Panc1 (cell line): ENCODE data around the gene FCN1. TPM values are rescaled to one million over a fixed set of nuclear protein-coding genes. Genes with fewer than 3 reads are reported as not detected.

Experiments used
- ATAC-seq: fragments of 200-7000 bp; cut with Tn5 transposase; 2 replicates; pipeline ENCODE4 v1.9.1; 2020; ENCODE audit warnings: mild to moderate bottlenecking, moderate library complexity
- BruUV-seq: library from RNA; stranded (reverse); fragments of 400-500 nt; replicated peaks from 2 replicates; lab custom pipeline; 2021; lab: Mats Ljungman, UMichigan
- CTCF ChIA-PET: fragments of 300-600 bp; sonication (Branson Sonifier 250); formaldehyde crosslinking; loops from one replicate; lab custom pipeline; 2022; ENCODE audit warnings: antibody characterized with exemption; lab: Charles Lee
- POLR2A ChIA-PET: fragments of 300-600 bp; sonication (Branson Sonifier 250); formaldehyde crosslinking; loops from one replicate; lab custom pipeline; 2022; ENCODE audit warnings: antibody characterized with exemption; lab: Charles Lee
- DNase-seq: peaks from one replicate; pipeline ENCODE4 v3.0.0-alpha.2; 2010; ENCODE audit warnings: low read depth, low spot score
- H3K27ac ChIP-seq: 2 replicates; pipeline ENCODE4 v1.5.1; 2011; ENCODE audit warnings: mild to moderate bottlenecking, low read length, inconsistent platforms
- H3K27me3 ChIP-seq: fragments of 200-500 bp; sonication (Bioruptor generic); 2 replicates; pipeline ENCODE4 v1.6.0; 2014; ENCODE audit warnings: low read length, inconsistent platforms; ENCODE audit not compliant: control insufficient read depth, insufficient read depth
- H3K36me3 ChIP-seq: fragments of 200-500 bp; sonication (Bioruptor generic); 2 replicates; pipeline ENCODE4 v1.5.1; 2014; ENCODE audit warnings: inconsistent platforms, mild to moderate bottlenecking, low read length, moderate library complexity; ENCODE audit not compliant: control insufficient read depth, insufficient read depth
- H3K4me1 ChIP-seq: 2 replicates; pipeline ENCODE4 v1.5.1; 2011; ENCODE audit warnings: inconsistent platforms, mild to moderate bottlenecking, low read length, moderate library complexity; ENCODE audit not compliant: control insufficient read depth, insufficient read depth
- H3K4me3 ChIP-seq, 2 experiments: 2 replicates each; pipeline ENCODE4 v1.5.1; 2011 to 2012; ENCODE audit warnings: low read depth in 2 of 2, low read length in 2 of 2, mild to moderate bottlenecking in 2 of 2, inconsistent platforms in 1 of 2, moderate library complexity in 1 of 2
- H3K9me3 ChIP-seq: fragments of 200-500 bp; sonication (Bioruptor generic); 2 replicates; pipeline ENCODE4 v1.5.1; 2014; ENCODE audit warnings: low read depth, mild to moderate bottlenecking, inconsistent platforms, low read length, moderate library complexity; ENCODE audit not compliant: control insufficient read depth, insufficient read depth
- POLR2AphosphoS5 ChIP-seq: IDR thresholded peaks from 2 replicates; pipeline ENCODE4 v1.6.1; 2012; ENCODE audit warnings: mild to moderate bottlenecking, low read depth, low read length, moderate library complexity
- SIN3A ChIP-seq: IDR thresholded peaks from 2 replicates; pipeline ENCODE4 v1.6.1; 2012; ENCODE audit warnings: low read depth, mild to moderate bottlenecking, low read length, moderate library complexity, borderline replicate concordance; ENCODE audit not compliant: insufficient read depth
- TCF7L2 ChIP-seq: IDR thresholded peaks from 2 replicates; pipeline ENCODE4 v1.6.1; 2011; ENCODE audit warnings: mild to moderate bottlenecking, low read depth, low read length, inconsistent platforms
- in situ Hi-C: cut with HindIII; loops from 2 replicates; pipeline ENCODE4 v1.10.0; 2016; ENCODE audit warnings: low sequenced_read_pairs, low pct_unique_long_range_greater_than_20kb
- intact Hi-C: fragments of 100-400 bp; cut with micrococcal nuclease; formaldehyde crosslinking; loops from one replicate; pipeline ENCODE4 v1.10.0; 2022; ENCODE audit not compliant: unreplicated experiment
- total RNA-seq: library from RNA; stranded (reverse); gene quantifications from one replicate; pipeline ENCODE4 v1.2.1, GENCODE V29; 2021; ENCODE audit not compliant: unreplicated experiment
- TF ChIP-seq, protein P1 (sequence below): fragments of 450-650 bp; IDR thresholded peaks from 2 replicates; pipeline ENCODE4 v1.5.1; 2017; ENCODE audit warnings: mild to moderate bottlenecking
- TF ChIP-seq, protein P2 (sequence below), 2 experiments: IDR thresholded peaks; 2 replicates each; pipeline ENCODE4 v1.6.1; 2011 to 2012; ENCODE audit warnings: low read depth in 2 of 2, control low read depth in 1 of 2, low read length in 1 of 2, mild to moderate bottlenecking in 1 of 2, moderate library complexity in 1 of 2; ENCODE audit not compliant: insufficient read depth in 1 of 2

The FCN1 gene
- total RNA-seq, 1 experiment from 2014 or later, result not detected

DNA sequence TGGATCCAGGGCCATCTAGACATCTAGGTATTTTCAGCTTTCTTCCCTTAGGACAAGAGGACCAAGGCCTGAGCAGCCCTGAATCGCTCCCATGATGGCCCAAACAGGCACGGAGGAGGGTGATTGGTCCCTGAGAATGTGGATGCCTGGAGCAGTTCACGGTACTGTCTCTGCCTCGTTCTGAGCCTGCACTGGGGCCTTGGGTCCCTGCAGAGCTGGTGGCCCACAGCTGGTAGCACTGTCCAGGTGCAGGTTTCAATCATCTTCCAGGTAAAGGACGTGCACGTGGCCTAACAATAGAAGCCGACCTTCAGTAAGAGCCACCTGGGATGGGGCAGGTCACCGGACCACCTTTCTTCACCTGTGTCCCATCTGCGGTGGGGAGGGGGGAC lies 19.4 kb upstream of the FCN1 start:
- BruUV-seq, result no TSS peak
- ChIA-PET POLR2A (no interaction called here), CTCF (no interaction called here)
- DNase-seq (no peak), ATAC-seq (no peak)
- H3K4me3 ChIP-seq, result no peak overlapping the region
- H3K9me3 ChIP-seq, result no peaks in the 10 kb centered on the region
- H3K27me3 ChIP-seq, result peaks cover 3% of the 10 kb centered on the region; the same call in 1 of the 2 replicates
- H3K27ac ChIP-seq, result no peak overlapping the region
- H3K36me3 ChIP-seq, result no peaks in the 10 kb centered on the region
- H3K4me1 ChIP-seq, result no peaks in the 10 kb centered on the region
- in situ Hi-C loops, result no loop called here
- no peak for TF ChIP-seq TCF7L2
- intact Hi-C loops, result no loop called here

DNA sequence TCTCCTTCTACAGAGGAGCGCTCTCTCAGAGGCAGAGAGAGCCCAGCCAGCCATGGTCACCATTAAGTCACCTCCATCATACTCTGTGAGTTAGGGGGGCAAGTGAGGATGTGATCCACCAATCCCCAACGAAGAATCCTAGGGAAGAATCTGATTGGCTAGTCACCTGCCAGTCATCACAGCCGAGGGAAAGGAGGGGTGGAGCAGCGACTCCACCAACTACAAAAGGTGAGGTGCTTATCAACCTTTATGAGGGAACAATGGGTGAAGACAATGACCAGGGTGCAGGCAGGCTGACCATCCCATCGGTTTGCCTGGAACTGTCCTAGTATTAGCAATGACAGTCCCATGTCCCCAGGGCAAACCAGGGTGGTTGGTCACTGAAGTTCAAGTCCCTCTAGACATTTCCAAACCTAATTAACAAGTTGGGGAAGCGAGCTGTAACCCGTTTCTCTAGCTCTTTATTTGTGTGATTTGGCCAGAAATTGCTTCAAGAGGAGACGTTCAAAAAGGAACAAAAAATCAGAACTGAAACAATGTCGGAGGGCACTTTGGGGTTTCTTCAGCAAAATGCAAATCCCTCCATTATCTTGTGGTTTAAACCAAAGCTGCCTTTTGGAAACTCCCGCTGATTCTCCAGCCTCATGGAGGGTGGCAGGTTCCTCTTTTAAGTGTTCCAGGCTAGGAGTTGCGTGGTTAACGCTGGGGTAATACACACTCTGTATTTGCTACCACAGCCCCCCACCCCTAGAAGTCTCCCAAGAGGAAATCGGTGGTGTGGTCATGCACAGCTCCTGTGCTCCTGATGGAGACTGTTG lies 18.8 kb upstream of the FCN1 start:
- BruUV-seq, result no TSS peak
- peaks cover 3% of the 10 kb centered on the region; the same call in 1 of the 2 replicates for H3K27me3 ChIP-seq
- ChIA-PET CTCF (no interaction called here), POLR2A (no interaction called here)
- ATAC-seq (no peak), DNase-seq (no peak)
- H3K9me3 ChIP-seq, result no peaks in the 10 kb centered on the region
- intact Hi-C loops, result no loop called here
- in situ Hi-C loops, result no loop called here
- no peak overlapping the region for H3K27ac ChIP-seq
- no peaks in the 10 kb centered on the region for H3K36me3 ChIP-seq
- TF ChIP-seq, protein P1, sequence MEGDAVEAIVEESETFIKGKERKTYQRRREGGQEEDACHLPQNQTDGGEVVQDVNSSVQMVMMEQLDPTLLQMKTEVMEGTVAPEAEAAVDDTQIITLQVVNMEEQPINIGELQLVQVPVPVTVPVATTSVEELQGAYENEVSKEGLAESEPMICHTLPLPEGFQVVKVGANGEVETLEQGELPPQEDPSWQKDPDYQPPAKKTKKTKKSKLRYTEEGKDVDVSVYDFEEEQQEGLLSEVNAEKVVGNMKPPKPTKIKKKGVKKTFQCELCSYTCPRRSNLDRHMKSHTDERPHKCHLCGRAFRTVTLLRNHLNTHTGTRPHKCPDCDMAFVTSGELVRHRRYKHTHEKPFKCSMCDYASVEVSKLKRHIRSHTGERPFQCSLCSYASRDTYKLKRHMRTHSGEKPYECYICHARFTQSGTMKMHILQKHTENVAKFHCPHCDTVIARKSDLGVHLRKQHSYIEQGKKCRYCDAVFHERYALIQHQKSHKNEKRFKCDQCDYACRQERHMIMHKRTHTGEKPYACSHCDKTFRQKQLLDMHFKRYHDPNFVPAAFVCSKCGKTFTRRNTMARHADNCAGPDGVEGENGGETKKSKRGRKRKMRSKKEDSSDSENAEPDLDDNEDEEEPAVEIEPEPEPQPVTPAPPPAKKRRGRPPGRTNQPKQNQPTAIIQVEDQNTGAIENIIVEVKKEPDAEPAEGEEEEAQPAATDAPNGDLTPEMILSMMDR, result no peak
- TF ChIP-seq SIN3A, result no peak
- TF ChIP-seq, protein P2, sequence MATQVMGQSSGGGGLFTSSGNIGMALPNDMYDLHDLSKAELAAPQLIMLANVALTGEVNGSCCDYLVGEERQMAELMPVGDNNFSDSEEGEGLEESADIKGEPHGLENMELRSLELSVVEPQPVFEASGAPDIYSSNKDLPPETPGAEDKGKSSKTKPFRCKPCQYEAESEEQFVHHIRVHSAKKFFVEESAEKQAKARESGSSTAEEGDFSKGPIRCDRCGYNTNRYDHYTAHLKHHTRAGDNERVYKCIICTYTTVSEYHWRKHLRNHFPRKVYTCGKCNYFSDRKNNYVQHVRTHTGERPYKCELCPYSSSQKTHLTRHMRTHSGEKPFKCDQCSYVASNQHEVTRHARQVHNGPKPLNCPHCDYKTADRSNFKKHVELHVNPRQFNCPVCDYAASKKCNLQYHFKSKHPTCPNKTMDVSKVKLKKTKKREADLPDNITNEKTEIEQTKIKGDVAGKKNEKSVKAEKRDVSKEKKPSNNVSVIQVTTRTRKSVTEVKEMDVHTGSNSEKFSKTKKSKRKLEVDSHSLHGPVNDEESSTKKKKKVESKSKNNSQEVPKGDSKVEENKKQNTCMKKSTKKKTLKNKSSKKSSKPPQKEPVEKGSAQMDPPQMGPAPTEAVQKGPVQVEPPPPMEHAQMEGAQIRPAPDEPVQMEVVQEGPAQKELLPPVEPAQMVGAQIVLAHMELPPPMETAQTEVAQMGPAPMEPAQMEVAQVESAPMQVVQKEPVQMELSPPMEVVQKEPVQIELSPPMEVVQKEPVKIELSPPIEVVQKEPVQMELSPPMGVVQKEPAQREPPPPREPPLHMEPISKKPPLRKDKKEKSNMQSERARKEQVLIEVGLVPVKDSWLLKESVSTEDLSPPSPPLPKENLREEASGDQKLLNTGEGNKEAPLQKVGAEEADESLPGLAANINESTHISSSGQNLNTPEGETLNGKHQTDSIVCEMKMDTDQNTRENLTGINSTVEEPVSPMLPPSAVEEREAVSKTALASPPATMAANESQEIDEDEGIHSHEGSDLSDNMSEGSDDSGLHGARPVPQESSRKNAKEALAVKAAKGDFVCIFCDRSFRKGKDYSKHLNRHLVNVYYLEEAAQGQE (IDR thresholded peaks at IDR 0.05; ENCODE audit: insufficient read depth in 1 of 2, low read depth in 2 of 2, low read length in 1 of 2), result no peak
- TF ChIP-seq TCF7L2, result no peak
- no peak for TF ChIP-seq POLR2AphosphoS5
- H3K4me3 ChIP-seq, result no peak overlapping the region
- H3K4me1 ChIP-seq, result no peaks in the 10 kb centered on the region

DNA sequence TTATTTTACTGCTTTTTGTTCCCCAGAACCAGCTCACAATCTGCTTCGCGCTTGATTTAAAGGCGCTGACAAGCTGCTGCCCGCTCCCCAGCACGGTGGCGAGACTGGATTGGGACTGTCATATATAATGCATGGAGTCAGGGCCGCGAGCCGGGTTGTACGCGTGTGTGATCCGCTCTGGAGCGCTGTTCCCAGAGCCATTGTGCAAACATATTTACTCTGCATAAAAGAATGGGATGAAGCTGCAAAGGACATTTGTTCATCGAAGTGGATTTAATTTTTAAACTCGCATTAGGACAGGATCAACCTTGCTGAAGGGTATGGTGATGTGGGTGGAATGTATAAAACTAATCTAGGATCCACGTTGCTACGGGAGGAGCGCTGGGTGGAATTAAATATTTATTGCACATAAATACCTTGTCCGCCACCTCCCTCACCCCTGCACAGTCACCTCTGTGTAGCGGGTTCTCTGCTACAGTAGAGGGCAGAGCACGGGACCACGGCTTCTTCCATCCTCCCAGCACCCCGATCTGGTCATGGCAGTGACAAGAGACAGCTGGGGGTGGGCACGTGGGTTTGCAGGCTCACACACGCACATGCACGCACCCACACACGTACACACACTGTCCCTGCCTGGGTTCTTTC lies 18.1 kb upstream of the FCN1 start:
- POLR2A ChIA-PET, result no interaction called here
- CTCF ChIA-PET, result no interaction called here

More for the DNA sequence above, 18.1 kb upstream of the FCN1 start:
- Histone ChIP-seq H3K27ac (no peak overlapping the region), H3K4me3 (no peak overlapping the region), H3K4me1 (no peaks in the 10 kb centered on the region), H3K36me3 (no peaks in the 10 kb centered on the region), H3K9me3 (no peaks in the 10 kb centered on the region), H3K27me3 (peaks cover 3% of the 10 kb centered on the region; the same call in 1 of the 2 replicates)
- TF ChIP-seq, protein P1, result no peak
- TF ChIP-seq TCF7L2, result no peak
- TF ChIP-seq SIN3A, result no peak
- TF ChIP-seq, protein P2 (IDR thresholded peaks at IDR 0.05; ENCODE audit: insufficient read depth in 1 of 2, low read depth in 2 of 2, low read length in 1 of 2), result no peak
- no peak for TF ChIP-seq POLR2AphosphoS5
- intact Hi-C loops (no loop called here), in situ Hi-C loops (no loop called here)
- DNase-seq, result no peak
- no TSS peak for BruUV-seq
- no peak for ATAC-seq
